GM12875 (cell line): ENCODE measurements around the gene PDGFB.

ENCODE experiments used
- H3K4me3 ChIP-seq: one replicate; pipeline ENCODE4 v1.5.1; 2011; ENCODE audit warnings: low read depth, low read length, control low read depth
- TF ChIP-seq, protein P1 (sequence below): IDR thresholded peaks from 2 replicates; pipeline ENCODE4 v1.5.1; 2011; ENCODE audit warnings: low read depth, mild to moderate bottlenecking, control low read depth, inconsistent platforms, low read length, moderate library complexity, borderline replicate concordance; ENCODE audit not compliant: insufficient read depth

PDGFB gene

DNA sequence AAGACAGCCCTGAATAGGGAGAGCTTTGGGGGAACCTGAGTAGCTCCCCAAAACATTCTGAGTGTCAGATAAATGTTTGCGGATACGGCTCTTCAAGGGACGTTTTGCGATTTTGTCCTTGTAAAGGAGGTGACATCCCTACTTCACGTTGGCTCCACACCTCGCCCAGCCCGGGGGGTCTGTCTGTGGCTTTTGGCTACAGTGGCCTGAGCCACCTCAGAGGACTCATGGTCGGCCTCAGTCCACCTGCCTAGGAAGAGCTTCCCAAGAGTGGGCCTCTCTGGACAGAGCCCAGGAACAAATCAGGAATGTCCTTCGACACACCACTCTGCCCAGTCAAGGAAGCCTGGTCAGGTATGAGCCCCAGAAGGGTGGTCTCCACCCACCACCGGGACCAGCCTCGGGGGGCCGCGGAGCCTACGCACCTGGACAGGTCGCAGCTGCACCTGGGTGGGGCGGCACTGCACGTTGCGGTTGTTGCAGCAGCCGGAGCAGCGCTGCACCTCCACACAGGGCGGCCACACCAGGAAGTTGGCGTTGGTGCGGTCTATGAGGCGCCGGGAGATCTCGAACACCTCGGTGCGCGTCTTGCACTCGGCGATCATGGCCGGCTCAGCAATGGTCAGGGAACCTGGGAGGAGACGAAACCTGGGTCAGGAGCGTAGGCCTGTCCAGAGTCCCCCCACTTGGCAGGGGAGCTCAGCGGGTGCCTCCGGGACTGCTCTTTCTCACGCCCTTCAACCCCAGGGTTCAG is 13.4 kb downstream of the PDGFB start:
- TF ChIP-seq, protein P1, sequence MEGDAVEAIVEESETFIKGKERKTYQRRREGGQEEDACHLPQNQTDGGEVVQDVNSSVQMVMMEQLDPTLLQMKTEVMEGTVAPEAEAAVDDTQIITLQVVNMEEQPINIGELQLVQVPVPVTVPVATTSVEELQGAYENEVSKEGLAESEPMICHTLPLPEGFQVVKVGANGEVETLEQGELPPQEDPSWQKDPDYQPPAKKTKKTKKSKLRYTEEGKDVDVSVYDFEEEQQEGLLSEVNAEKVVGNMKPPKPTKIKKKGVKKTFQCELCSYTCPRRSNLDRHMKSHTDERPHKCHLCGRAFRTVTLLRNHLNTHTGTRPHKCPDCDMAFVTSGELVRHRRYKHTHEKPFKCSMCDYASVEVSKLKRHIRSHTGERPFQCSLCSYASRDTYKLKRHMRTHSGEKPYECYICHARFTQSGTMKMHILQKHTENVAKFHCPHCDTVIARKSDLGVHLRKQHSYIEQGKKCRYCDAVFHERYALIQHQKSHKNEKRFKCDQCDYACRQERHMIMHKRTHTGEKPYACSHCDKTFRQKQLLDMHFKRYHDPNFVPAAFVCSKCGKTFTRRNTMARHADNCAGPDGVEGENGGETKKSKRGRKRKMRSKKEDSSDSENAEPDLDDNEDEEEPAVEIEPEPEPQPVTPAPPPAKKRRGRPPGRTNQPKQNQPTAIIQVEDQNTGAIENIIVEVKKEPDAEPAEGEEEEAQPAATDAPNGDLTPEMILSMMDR: no peak
- no peak overlapping the region for H3K4me3 ChIP-seq

DNA sequence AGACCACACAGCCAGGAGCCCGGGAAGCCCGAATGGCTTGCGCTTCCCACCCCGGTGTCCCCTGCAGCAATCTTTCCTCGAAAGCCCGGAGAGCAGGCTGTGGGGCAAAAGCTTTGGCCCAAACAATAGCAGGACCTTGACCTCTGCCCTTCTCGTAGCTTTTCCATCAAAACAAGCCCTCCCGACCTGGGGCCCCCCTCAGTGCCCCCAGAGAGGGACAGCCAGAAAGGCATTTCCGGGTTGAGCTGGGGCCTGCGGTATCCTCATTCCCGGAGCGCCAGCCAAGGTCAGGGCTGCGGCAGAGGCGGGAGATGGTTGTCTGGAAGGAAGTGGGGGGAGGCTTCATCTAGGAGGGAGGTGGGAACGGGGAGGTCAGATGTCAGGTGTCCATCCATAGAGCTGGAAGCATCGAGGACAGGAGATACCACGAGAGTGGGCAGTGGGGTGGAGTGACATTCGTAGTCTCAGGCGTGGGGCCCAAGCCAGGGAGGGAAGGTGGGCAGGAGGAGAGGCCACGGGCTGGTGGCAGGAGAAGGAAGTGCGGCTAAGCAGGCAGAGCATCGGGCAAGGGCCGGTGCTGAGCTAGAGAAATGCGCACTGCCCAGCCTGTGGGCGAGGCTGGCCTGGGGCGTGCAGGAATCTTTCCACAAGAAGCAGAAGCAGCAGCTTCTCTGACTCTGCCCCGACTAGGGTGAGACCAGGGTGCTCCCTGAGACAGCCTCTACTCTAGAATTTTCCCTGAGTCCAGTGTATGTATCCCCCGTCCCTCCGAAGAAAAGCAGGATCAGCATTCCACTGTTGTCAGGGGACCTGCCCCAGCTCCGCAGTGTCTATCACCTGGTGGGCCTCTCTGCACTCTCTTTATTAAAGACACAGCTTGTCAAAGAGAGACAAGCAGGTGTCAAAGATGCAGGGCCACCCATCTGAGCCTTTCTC is 14.3 kb downstream of the PDGFB start:
- TF ChIP-seq, protein P1: no peak
- no peak overlapping the region for H3K4me3 ChIP-seq

DNA sequence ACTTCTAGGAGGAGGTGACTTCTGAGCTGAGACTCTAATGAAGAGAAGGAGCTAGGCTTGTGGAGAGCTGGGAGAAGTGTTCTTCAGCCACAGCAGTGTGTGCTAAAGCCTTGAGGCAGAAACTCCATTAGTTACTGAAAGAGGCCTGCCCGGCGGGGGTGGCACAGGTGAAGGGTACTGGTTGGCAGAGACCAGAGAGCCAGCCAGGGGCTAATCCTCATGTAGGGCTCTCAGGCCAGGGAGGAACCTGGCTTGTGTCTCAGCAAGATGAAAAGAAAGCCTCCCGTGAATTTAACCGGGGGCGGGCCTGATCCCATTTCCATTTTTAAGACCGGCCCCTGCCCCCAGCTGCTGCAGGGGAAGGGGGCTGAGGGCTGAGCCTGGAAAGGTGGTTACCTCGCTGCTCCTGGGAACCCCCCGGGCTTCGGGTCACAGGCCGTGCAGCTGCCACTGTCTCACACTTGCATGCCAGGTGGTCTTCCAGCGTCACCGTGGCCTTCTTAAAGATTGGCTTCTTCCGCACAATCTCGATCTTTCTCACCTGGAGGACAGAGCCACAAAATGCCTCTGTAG is 15.0 kb downstream of the PDGFB start:
- TF ChIP-seq, protein P1: no peak
- H3K4me3 ChIP-seq: no peak overlapping the region

DNA sequence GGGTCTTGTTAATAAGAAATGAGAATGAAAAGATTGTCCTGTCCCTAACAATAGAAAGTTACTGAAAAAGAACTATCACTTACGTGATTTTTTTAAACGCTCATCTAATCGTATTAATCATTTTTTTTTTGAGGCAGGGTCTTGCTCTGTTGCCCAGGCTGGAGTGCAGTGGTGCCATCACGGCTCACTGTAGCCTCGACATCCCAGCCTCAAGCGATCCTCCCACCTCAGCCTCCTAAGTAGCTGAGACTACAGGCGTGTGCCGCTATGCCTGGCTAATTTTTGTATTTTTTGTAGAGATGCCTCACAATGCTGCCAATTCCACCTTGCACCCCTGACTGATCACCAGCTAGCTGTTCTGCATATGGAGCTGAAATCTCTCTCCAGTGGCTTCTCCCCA is 15.7 kb downstream of the PDGFB start:
- H3K4me3 ChIP-seq: no peak overlapping the region
- TF ChIP-seq, protein P1: no peak

DNA sequence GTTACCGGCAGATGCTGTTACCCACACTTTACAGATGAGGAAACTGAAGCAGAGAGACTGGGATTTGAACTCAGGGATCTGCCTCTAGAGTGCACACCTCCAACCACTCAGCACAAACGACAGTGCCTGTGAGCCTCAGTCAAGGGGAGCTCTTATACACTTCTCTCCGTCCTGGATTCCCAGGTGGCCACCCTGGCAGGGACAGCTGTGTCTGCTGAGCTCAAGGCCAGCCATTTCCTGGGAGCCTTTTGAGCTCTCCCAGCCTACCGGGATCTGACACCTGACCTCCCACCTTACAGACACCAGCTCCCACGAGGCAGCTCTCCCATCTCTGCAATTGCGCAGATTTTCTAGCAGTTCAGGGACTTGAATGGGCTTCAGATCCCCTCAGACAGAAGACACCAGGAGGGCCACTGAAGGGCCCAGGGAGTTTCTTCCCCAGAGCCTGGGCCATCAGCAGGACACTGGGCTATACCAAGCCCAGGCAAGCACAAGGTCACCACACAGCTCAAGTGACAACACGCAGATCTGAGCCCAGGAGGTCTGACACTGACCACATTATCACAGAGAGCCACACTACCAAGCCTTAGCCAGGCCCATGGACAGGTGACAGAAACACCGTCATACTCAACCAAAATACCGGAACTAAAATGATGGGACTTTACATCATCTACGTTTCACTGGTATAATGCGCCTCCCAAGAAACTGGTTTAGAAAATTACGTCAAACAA is 17.1 kb downstream of the PDGFB start:
- TF ChIP-seq, protein P1: no peak
- no peak overlapping the region for H3K4me3 ChIP-seq

DNA sequence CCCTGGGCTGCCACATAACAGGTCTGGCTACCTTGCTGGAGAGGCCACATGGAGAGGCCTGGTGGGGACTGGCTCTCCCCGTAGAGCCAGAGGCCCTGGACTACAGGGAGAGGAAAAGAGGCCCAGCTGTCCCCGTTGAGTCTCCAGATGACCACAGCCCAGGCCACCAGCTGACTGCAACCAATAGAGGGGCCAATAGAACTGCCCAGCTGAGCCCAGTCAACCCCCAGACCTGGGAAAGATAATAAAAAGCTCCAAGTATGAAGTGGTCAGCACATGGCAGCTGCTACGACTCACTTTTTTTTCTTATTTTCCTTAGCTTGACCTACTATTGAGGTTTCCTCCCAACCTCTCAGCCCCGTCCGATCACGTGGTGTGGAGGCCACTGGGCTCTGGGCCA is 18.4 kb downstream of the PDGFB start:
- TF ChIP-seq, protein P1: no peak
- no peak overlapping the region for H3K4me3 ChIP-seq
